ENCODE measurements around the gene UNC13B. TPM values are rescaled to one million over a fixed set of nuclear protein-coding genes. Genes with fewer than 3 reads are reported as not detected.
"Not testable (repeated sequence)": the region's sequence is repeated elsewhere in the genome, so short reads cannot be mapped to it uniquely, and the experiment has no call there.

Gene UNC13B
- total RNA-seq, 1 donor from 2014 or later: 24.5 TPM

GRCh38 chr9:35183755-35184480 is 22.1 kb downstream of the UNC13B start:
- not testable (repeated sequence) for DNase-seq (ENCODE audit: extremely low spot score, unreplicated experiment); H3K27ac Mint-ChIP-seq (ENCODE audit: unreplicated experiment); H3K36me3 Mint-ChIP-seq (ENCODE audit: unreplicated experiment); H3K4me3 Mint-ChIP-seq (ENCODE audit: unreplicated experiment); H3K4me1 Mint-ChIP-seq (ENCODE audit: unreplicated experiment); H3K27me3 Mint-ChIP-seq (ENCODE audit: unreplicated experiment); H3K9me3 Mint-ChIP-seq (ENCODE audit: unreplicated experiment)

GRCh38 chr9:35186524-35186923 is 24.7 kb downstream of the UNC13B start:
- Mint-ChIP-seq H3K9me3 (ENCODE audit: unreplicated experiment) (no peaks in the 10 kb centered on the region), H3K4me1 (ENCODE audit: unreplicated experiment) (no peaks in the 10 kb centered on the region), H3K4me3 (ENCODE audit: unreplicated experiment) (no peak overlapping the region), H3K36me3 (ENCODE audit: unreplicated experiment) (peaks cover 4% of the 10 kb centered on the region), H3K27me3 (ENCODE audit: unreplicated experiment) (no peaks in the 10 kb centered on the region), H3K27ac (ENCODE audit: unreplicated experiment) (no peak overlapping the region)
- no peak for DNase-seq (ENCODE audit: extremely low spot score, unreplicated experiment)
- TF ChIP-seq CTCF (IDR thresholded peaks at IDR 0.05): no peak

GRCh38 chr9:35190203-35190602 is 28.4 kb downstream of the UNC13B start:
- no peak for DNase-seq (ENCODE audit: extremely low spot score, unreplicated experiment)
- H3K27ac Mint-ChIP-seq (ENCODE audit: unreplicated experiment): no peak overlapping the region
- H3K4me1 Mint-ChIP-seq (ENCODE audit: unreplicated experiment): peaks cover 1% of the 10 kb centered on the region
- peaks cover 3% of the 10 kb centered on the region for H3K36me3 Mint-ChIP-seq (ENCODE audit: unreplicated experiment)
- H3K27me3 Mint-ChIP-seq (ENCODE audit: unreplicated experiment): no peaks in the 10 kb centered on the region
- H3K9me3 Mint-ChIP-seq (ENCODE audit: unreplicated experiment): no peaks in the 10 kb centered on the region
- no peak for TF ChIP-seq CTCF (IDR thresholded peaks at IDR 0.05)
- no peak overlapping the region for H3K4me3 Mint-ChIP-seq (ENCODE audit: unreplicated experiment)

GRCh38 chr9:35191105-35191504 is 29.3 kb downstream of the UNC13B start:
- H3K4me1 Mint-ChIP-seq (ENCODE audit: unreplicated experiment): peaks cover 8% of the 10 kb centered on the region
- no peak for DNase-seq (ENCODE audit: extremely low spot score, unreplicated experiment)
- peaks cover 3% of the 10 kb centered on the region for H3K36me3 Mint-ChIP-seq (ENCODE audit: unreplicated experiment)
- H3K27me3 Mint-ChIP-seq (ENCODE audit: unreplicated experiment): no peaks in the 10 kb centered on the region
- TF ChIP-seq CTCF (IDR thresholded peaks at IDR 0.05): no peak
- H3K4me3 Mint-ChIP-seq (ENCODE audit: unreplicated experiment): no peak overlapping the region
- no peak overlapping the region for H3K27ac Mint-ChIP-seq (ENCODE audit: unreplicated experiment)
- H3K9me3 Mint-ChIP-seq (ENCODE audit: unreplicated experiment): no peaks in the 10 kb centered on the region

GRCh38 chr9:35193762-35194161 is 32.0 kb downstream of the UNC13B start:
- no peak for DNase-seq (ENCODE audit: extremely low spot score, unreplicated experiment)
- no peaks in the 10 kb centered on the region for H3K27me3 Mint-ChIP-seq (ENCODE audit: unreplicated experiment)
- no peaks in the 10 kb centered on the region for H3K9me3 Mint-ChIP-seq (ENCODE audit: unreplicated experiment)
- TF ChIP-seq CTCF (IDR thresholded peaks at IDR 0.05): peak; percentile 22
- H3K27ac Mint-ChIP-seq (ENCODE audit: unreplicated experiment): no peak overlapping the region
- H3K4me3 Mint-ChIP-seq (ENCODE audit: unreplicated experiment): no peak overlapping the region
- H3K36me3 Mint-ChIP-seq (ENCODE audit: unreplicated experiment): peaks cover 3% of the 10 kb centered on the region
- H3K4me1 Mint-ChIP-seq (ENCODE audit: unreplicated experiment): peaks cover 8% of the 10 kb centered on the region
